Measurements from ENCODE around the gene ANGPTL3.

DNA sequence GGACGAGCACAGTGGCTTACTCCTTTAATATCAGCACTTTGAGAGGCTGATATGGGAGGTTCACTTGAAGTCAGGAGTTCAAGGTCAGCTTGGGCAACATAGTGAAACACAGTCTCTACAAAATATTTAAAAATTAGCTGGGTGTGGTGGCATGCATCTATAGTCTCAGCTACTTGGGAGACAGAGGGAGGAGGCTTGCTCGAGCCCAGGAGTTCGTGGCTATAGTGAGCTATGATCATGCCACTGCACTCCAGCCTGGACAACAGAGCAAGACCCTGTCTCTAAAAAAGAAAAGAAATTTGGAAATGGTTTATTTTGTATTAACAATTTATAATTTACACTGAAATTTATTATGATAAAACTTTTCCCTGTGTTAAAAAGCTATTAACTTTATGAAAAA is 1.7 kb upstream of the ANGPTL3 start:
- TF ChIP-seq POLR2A (IDR thresholded peaks at IDR 0.05) (no peak), CTCF (IDR thresholded peaks at IDR 0.05) (no peak)
